Body of pancreas (tissue), 4 donors: ENCODE measurements around the gene CD109. TPM values are rescaled to one million over a fixed set of nuclear protein-coding genes. Genes with fewer than 3 reads are reported as not detected.
A peak's percentile ranks its signal among the peaks of the same experiment; 100 is the strongest.
"Not testable (repeated sequence)": the region's sequence is repeated elsewhere in the genome, so short reads cannot be mapped to it uniquely, and the experiment has no call there.

Source experiments
- ATAC-seq: fragments of 150-250 bp; one replicate; pipeline ENCODE4 v1.9.1; 2016
- DNase-seq, 4 donors: peaks; one replicate each; pipeline ENCODE4 v3.0.0-alpha.2; 2019
- H3K27ac ChIP-seq, 4 donors: fragments of 200-600 bp; sonication (generic); 1 replicate in 3 of 4; 2 replicates in 1 of 4; pipeline versions ENCODE4 v1.5.1 to v1.6.1; 2016 to 2019; ENCODE audit warnings: mild to moderate bottlenecking in 1 of 4, mixed read lengths in 1 of 4, moderate library complexity in 1 of 4
- H3K27me3 ChIP-seq, 2 donors: fragments of 200-600 bp; sonication (generic); one replicate each; pipeline ENCODE4 v1.6.0; 2016; ENCODE audit warnings: mild to moderate bottlenecking in 1 of 2
- H3K36me3 ChIP-seq, 2 donors: fragments of 200-600 bp; sonication (generic); replicated peaks in 1 of 2; 2 replicates each; pipeline ENCODE4 v1.5.1; 2016; ENCODE audit warnings: low read depth in 2 of 2; ENCODE audit not compliant: insufficient read depth in 1 of 2
- H3K4me1 ChIP-seq: fragments of 200-600 bp; sonication (generic); one replicate; pipeline ENCODE4 v1.6.0; 2016
- H3K4me3 ChIP-seq, 2 donors: fragments of 200-600 bp; sonication (generic); 1 replicate in 1 of 2; 2 replicates in 1 of 2; pipeline ENCODE4 v1.5.1; 2016 to 2019
- H3K9me3 ChIP-seq, 3 donors: fragments of 200-600 bp; sonication (generic); 1 replicate in 2 of 3; 2 replicates in 1 of 3; pipeline ENCODE4 v1.5.1; 2016
- POLR2A ChIP-seq, 3 donors: fragments of 450-650 bp; IDR thresholded peaks; one replicate each; pipeline ENCODE4 v1.6.1; 2016; ENCODE audit warnings: antibody characterized with exemption in 3 of 3, mild to moderate bottlenecking in 2 of 3
- WGBS, 2 donors: methylation state at CpG; one replicate each; pipeline ENCODE4 v1.1.5; 2017; 5-methylcytosine and 5-hydroxymethylcytosine counted together
- intact Hi-C: fragments of 100-400 bp; cut with DNase I; formaldehyde crosslinking; loops from one replicate; pipeline ENCODE4 v1.15.1; 2023
- total RNA-seq, 2 donors: library from RNA; depleted of rRNA; stranded (reverse); fragments of >200 nt; gene quantifications; one replicate each; pipeline ENCODE4 v1.1.0, GENCODE V29; 2016
- TF ChIP-seq, protein P1 (sequence below), 7 experiments: fragments of 450-650 bp in 4 of 7; fragments of 200-600 bp in 3 of 7; sonication (generic) in 3 of 7; IDR thresholded peaks; one replicate each; pipeline ENCODE4 v1.5.1; 2016 to 2019; ENCODE audit warnings: antibody characterized with exemption in 7 of 7

CD109 gene
- total RNA-seq, 2 donors from 2014 or later: 2.6 to 30.7 TPM

DNA sequence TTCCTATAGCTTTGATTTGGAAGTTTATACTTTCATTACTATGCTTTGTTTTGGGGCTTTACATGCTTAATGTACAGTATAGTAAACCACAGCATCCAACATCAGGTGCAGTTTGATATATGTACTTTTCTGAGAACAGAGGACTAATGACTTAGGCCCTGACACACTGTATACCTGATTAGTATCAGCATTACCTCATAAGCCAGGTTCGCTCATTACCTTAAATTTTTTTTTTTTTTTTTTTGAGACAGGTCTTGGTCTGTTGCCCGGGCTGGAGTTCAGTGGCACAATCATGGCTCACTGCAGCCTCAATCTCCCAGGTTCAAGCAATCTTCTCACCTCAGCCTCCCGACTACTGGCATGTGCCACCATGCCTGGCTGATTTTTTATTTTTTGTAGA is 28.4 kb downstream of the CD109 start:
- Histone ChIP-seq H3K27me3 (no peaks in the 10 kb centered on the region), H3K4me3 (no peak overlapping the region), H3K4me1 (no peaks in the 10 kb centered on the region), H3K27ac (no peak overlapping the region), H3K36me3 (no peaks in the 10 kb centered on the region), H3K9me3 (no peaks in the 10 kb centered on the region)
- DNase-seq (no peak), ATAC-seq (no peak)
- intact Hi-C loops: no loop called here
- TF ChIP-seq POLR2A (IDR thresholded peaks at IDR 0.05): no peak
- TF ChIP-seq, protein P1, sequence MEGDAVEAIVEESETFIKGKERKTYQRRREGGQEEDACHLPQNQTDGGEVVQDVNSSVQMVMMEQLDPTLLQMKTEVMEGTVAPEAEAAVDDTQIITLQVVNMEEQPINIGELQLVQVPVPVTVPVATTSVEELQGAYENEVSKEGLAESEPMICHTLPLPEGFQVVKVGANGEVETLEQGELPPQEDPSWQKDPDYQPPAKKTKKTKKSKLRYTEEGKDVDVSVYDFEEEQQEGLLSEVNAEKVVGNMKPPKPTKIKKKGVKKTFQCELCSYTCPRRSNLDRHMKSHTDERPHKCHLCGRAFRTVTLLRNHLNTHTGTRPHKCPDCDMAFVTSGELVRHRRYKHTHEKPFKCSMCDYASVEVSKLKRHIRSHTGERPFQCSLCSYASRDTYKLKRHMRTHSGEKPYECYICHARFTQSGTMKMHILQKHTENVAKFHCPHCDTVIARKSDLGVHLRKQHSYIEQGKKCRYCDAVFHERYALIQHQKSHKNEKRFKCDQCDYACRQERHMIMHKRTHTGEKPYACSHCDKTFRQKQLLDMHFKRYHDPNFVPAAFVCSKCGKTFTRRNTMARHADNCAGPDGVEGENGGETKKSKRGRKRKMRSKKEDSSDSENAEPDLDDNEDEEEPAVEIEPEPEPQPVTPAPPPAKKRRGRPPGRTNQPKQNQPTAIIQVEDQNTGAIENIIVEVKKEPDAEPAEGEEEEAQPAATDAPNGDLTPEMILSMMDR (IDR thresholded peaks at IDR 0.05): no peak
- 88 to 91% methylated on average over 3 of the region's 3 CpGs for WGBS, 2 donors

DNA sequence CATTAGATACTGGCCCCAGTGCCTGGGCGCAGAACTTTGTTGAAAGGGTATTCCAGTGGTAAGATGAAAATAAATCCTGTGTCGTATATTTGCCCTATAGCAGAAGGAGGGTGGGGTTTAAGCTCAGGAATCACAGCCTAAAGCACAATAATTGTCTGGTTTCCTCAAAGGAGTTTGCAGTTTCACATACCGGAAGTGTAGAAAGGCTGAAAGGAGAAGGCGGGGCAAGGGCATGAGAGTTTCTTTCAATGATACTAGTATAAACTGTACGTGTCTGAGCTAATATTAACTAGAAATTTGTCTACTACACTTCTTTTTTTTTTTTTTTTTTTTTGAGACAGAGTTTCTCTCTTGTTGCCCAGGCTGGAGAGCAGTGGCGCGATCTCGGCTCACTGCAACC is 29.2 kb downstream of the CD109 start:
- ATAC-seq, H3K36me3 ChIP-seq, H3K27ac ChIP-seq, H3K27me3 ChIP-seq, intact Hi-C loops, H3K9me3 ChIP-seq, H3K4me3 ChIP-seq, H3K4me1 ChIP-seq: not testable (repeated sequence)
- DNase-seq: peak in 1 of 4 donors; percentile 33
- 75 to 79% methylated on average over 7 to 8 of the region's 8 CpGs for WGBS, 2 donors

DNA sequence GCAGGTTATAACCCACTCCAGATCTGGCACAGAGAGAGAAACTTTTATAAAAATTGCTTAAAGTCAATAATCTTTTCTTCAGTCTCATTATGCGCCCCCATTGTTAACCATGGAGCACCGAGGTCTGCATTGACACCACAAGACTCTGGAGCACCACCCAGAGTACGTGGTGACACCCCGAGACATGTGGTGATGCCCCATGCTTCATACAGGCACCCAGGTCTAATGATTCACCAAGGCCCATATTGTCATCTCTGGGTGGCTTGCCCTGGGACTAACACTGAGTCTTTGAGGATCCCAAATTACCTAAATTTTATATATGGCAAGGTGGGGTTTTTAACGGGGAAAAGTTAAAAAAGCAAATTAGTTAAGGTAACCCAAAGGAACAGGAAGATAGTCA is 31.1 kb downstream of the CD109 start:
- H3K4me3 ChIP-seq: no peak overlapping the region
- no peaks in the 10 kb centered on the region for H3K27me3 ChIP-seq
- no peak overlapping the region for H3K27ac ChIP-seq
- H3K9me3 ChIP-seq: no peaks in the 10 kb centered on the region
- DNase-seq: no peak
- H3K36me3 ChIP-seq: no peaks in the 10 kb centered on the region
- intact Hi-C loops: no loop called here
- 78 to 83% methylated on average over 5 of the region's 5 CpGs for WGBS, 2 donors
- no peak for TF ChIP-seq POLR2A (IDR thresholded peaks at IDR 0.05)
- TF ChIP-seq, protein P1 (IDR thresholded peaks at IDR 0.05): no peak
- H3K4me1 ChIP-seq: no peaks in the 10 kb centered on the region
- ATAC-seq: no peak

DNA sequence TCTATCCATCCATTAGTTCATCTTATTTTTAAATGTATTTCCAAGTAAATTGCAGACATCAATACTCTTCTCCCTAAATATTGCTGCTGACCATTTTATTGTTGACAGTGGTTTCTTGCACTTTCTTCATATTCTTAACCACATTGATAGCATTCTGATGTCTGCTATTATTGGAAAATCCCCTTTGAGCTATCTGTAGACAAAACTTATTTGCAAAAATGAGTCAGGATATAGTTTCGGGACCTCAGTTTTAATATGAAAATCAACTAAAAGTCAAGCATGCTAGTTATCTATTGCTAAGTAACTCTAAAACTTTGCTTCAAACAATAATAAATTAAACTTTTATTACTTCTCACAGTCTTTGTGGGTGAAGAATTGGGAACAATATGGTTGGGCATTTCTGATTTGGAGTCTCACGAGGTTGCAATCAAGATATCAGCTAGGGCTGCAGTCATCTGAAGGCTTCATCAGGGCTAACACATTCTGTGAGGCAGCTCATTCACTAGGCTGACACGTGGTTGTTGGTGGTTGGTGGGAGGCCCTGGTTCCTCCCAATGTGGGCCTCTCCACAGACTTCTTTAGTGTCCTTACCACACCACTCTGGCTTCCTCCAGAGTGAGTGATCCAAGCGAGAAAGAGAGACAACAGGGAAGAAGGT is 32.7 kb downstream of the CD109 start:
- intact Hi-C loops: no loop called here
- no peak overlapping the region for H3K4me3 ChIP-seq
- TF ChIP-seq, protein P1 (IDR thresholded peaks at IDR 0.05): no peak
- TF ChIP-seq POLR2A (IDR thresholded peaks at IDR 0.05): no peak
- DNase-seq: no peak
- H3K4me1 ChIP-seq: no peaks in the 10 kb centered on the region
- no peak for ATAC-seq
- no peak overlapping the region for H3K27ac ChIP-seq
- 58 to 72% methylated on average over 4 of the region's 4 CpGs for WGBS, 2 donors
- no peaks in the 10 kb centered on the region for H3K9me3 ChIP-seq
- H3K27me3 ChIP-seq: no peaks in the 10 kb centered on the region
- no peaks in the 10 kb centered on the region for H3K36me3 ChIP-seq

DNA sequence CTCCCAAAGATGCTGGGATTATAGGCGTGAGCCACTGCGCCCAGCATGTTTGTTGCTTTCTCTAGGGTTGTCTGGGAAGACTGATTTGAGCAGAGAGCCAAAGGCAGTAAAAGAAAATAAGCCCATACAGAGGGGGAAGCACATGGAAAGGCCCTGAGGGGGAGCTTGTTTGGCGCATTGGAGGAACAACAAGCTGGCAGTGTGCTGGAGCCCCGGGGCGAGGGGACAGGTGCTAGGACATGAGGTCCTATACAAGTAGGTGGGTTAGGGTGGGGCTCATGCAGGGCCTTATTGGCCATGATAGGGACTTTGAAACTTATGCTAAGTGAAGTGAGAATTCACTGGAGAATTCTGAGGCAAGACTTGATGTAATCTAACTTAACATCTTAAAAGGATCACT is 35.3 kb downstream of the CD109 start:
- 89 to 96% methylated on average over 5 of the region's 5 CpGs for WGBS, 2 donors
- Histone ChIP-seq H3K4me3 (no peak overlapping the region), H3K4me1 (no peaks in the 10 kb centered on the region), H3K9me3 (no peaks in the 10 kb centered on the region), H3K27ac (no peak overlapping the region), H3K36me3 (no peaks in the 10 kb centered on the region), H3K27me3 (no peaks in the 10 kb centered on the region)
- TF ChIP-seq, protein P1 (IDR thresholded peaks at IDR 0.05): no peak
- no peak for TF ChIP-seq POLR2A (IDR thresholded peaks at IDR 0.05)
- no peak for ATAC-seq
- intact Hi-C loops: no loop called here
- DNase-seq: no peak
